M059J (cell line): Measurements from ENCODE around the gene USP15. TPM values are rescaled to one million over a fixed set of nuclear protein-coding genes. Genes with fewer than 3 reads are reported as not detected.
"Not testable (repeated sequence)": the region's sequence is repeated elsewhere in the genome, so short reads cannot be mapped to it uniquely, and the experiment has no call there.

ENCODE experiments used
- DNase-seq: peaks from one replicate; pipeline ENCODE4 v3.0.0-alpha.2; 2012; ENCODE audit warnings: low read depth
- total RNA-seq: library from RNA; depleted of rRNA; stranded (reverse); fragments of >200 nt; shearing (Covaris generic); gene quantifications from 2 replicates; pipeline ENCODE4 v1.2.3, GENCODE V29; 2014; rRNA removed

Gene USP15
- total RNA-seq, 1 experiment from 2014 or later, result 29.2 TPM

DNA sequence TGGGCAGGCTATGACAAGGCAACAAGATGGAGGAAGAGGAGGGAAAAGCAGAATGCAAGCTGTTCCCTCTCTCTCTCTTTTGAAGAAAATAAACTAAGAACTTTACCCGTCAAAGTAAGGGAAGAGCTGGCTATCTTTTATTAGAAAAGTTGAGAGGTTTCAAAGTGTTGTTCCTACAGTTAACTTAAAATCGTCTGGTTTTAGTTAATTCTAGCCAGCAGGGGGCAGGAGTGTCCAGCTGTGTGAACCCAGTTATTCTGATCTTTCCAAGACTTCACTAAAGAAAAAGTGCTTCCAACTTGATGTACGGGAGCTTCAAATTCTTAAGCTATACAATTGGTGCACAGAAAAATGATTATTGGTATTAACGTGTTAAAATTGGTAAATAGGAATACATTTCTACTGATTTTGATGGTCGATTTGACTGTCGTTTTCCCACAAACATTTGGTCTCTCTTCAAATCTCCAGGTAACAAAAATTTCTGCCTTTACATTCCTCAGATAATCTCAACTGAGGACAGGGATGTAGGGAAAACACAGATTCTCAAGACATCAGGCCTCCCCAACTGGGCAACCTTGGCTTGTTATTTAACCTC lies 178.0 kb downstream of the USP15 start:
- peak; percentile 55 for DNase-seq

DNA sequence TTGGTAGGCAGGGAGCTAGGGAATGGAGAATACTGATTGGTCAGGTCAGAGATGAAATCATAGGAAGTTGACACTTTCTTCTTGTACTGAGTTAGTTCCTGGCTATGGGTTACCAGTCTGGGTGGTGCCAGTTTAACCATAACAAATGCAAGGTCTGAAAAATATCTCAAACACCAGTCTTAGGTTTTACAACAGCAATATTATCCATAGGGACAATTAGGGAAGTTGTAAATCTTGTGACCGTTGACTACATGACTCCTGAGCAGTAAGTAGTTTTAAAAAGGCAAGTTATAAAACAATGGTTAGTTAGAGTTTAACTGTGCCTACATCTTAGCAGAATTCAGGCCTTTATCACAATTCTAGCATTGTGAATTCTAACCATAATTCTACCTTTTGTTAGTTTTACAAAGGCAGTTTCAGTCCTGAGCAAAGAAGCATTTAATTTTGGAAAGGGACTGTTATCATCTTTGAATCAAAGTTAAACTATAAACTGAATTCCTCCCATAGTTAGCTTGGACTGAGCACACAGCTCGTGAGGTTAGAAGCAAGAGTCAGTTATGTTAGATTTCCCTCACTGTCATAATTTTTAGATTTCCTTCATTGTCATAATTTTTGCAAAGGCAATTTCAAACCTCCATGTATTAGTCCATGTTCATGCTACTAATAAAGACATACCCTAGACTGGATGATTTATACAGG lies 186.7 kb downstream of the USP15 start:
- DNase-seq, result no peak

DNA sequence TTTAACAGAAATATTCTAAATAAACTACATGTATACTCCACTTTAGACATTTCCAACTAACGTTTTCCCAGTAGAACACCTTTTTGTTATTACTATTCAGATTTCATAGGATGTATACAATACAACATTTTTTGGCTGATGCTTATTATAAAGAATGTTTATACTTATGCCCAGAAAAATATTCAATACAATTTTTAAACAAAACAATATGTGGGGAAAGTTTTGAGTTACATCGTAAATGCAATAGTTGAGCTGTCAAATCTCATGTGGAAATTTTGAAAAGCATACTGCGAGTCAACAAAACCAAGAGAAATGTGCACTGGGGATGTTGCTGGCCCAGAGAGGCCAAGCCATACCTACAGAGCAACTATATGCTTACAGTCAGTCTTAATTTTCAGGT lies 188.2 kb downstream of the USP15 start:
- no peak for DNase-seq

DNA sequence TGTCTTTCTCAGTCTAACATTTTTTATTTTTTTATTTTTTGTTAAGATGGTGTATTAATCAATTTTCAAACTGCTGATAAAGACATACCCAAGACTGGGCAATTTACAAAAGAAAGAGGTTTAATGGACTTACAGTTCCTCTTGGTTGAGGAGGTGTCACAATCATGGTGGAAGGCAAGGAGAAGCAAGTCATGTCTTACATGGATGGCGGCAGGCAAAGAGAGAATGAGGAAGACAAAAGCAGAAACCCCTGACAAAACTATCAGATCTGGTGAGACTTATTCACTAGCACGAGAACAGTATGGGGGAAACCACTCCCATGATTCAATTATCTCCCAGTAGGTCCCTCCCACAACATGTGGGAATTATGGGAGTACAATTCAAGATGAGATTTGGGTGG lies 195.2 kb downstream of the USP15 start:
- DNase-seq, result not testable (repeated sequence)

DNA sequence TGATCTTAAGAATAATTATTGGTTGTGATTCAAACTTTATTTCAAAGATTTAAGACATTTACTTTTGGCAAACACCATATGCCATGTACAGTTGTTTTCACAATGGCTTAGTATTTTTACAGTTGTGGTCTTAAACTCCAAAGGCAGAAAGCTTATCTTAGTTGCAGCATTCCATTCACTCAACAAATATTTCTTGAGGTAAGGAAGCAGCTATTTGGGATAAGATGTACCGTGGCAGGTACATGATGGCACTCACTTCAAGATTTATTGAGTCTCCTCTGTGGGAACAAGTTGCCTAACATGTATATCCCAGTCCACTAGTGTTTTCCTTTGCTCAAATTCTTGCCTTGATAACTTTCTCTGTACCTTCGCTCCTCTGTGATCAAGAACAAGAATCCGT lies 198.4 kb downstream of the USP15 start:
- DNase-seq, result no peak

DNA sequence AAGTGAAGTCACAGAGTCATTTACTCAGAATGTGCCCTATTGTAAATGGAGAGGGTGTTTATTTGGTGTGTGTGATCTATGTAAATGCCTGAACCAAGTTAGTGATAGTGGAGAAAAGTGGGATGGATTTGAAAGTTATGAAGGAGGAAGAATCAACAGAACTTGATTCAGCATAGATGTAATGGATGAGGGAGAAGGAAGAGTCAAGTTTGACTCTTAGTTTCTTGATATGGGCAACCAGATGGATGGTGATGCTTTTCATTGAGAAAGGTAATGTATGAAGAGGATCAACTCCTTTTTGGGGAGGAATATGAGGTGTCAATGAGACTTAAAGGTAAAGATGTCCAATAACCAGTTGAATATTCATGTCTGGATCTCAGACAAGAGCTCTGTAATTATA lies 199.8 kb downstream of the USP15 start:
- DNase-seq, result no peak

DNA sequence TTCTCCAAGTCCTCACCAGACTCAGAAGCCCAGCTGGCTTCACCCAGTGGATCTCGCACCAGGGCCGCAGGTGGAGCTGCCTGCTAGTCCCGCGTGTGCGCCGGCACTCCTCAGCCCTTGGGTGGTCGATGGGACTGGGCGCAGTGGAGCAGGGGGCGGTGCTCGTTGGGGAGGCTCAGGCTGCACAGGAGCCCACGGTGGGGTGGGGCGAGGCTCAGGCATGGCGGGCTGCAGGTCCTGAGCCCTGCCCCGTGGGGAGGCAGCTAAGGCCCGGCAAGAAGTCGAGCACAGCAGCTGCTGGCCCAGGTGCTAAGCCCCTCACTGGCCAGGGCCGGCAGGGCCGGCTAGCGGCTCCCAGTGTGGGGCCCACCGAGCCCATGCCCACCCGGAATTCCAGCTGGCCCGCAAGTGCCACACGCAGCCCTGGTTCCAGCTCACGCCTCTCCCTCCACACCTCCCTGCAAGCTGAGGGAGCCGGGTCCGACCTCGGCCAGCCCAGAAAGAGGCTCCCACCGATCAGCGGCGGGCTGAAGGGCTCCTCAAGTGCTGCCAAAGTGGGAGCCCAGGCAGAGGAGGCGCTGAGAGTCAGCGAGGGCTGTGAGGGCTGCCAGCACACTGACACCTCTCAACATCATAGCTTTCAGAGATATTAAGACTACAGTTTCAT lies 201.1 kb downstream of the USP15 start:
- not testable (repeated sequence) for DNase-seq

DNA sequence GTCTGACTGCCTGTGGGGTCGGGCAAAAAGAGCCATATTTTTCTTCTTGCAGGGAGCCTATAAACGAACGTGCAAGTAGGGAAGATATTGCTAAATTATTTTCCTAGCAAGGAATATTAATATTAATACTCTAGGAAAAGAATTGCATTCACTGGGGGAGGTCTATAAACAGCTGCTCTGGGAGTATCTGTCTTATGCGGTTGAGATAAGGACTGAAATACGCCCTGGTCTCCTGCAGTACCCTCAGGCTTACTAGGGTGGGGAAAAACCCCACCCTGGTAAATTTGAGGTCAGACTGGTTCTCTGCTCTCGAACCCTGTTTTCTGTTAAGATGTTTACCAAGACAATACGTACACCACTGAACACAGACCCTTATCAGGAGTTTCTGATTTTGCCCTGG lies 203.0 kb downstream of the USP15 start:
- not testable (repeated sequence) for DNase-seq

Other genes with a start within 250 kb of the USP15 start
- 15.5 and 18.8 TPM in 2 replicates for gene MON2, start 206.4 kb downstream of the USP15 start, total RNA-seq